HepG2 (cell line): ENCODE results near the gene RALBP1.

Experiments
- CEBPB ChIP-seq: IDR thresholded peaks from 2 replicates; pipeline ENCODE4 v1.6.1; 2011; ENCODE audit warnings: low read depth, low read length, improper control_type of control experiment, borderline replicate concordance
- E2F5 ChIP-seq: sonication (generic); formaldehyde crosslinking; conservative IDR thresholded peaks from 2 replicates; pipeline ENCODE4 v1.4.0; 2020; ENCODE audit warnings: missing genetic modification reagents
- NFRKB ChIP-seq: fragments of 450-650 bp; IDR thresholded peaks from 2 replicates; pipeline ENCODE4 v1.6.1; 2017
- NONO ChIP-seq, 2 experiments: fragments of 450-650 bp in 1 of 2; sonication (generic) in 1 of 2; formaldehyde crosslinking in 1 of 2; IDR thresholded peaks in 1 of 2; conservative IDR thresholded peaks in 1 of 2; 2 replicates each; pipeline versions ENCODE4 v1.6.1 to v1.8.0; 2017 to 2022; ENCODE audit warnings: mild to moderate bottlenecking in 1 of 2, missing genetic modification reagents in 1 of 2, moderate library complexity in 1 of 2
- POLR2A ChIP-seq, 2 experiments: IDR thresholded peaks; 2 replicates each; pipeline ENCODE4 v1.6.1; 2011; ENCODE audit warnings: low read depth in 2 of 2, low read length in 2 of 2, mild to moderate bottlenecking in 1 of 2, moderate library complexity in 1 of 2; ENCODE audit not compliant: insufficient read depth in 1 of 2
- SAFB2 ChIP-seq: sonication (generic); formaldehyde crosslinking; IDR thresholded peaks from 2 replicates; pipeline ENCODE4 v1.5.1; 2020; ENCODE audit warnings: missing genetic modification reagents, low read depth, mild to moderate bottlenecking, borderline replicate concordance
- SIN3A ChIP-seq: IDR thresholded peaks from 2 replicates; pipeline ENCODE4 v1.6.1; 2011; ENCODE audit warnings: low read depth, mild to moderate bottlenecking, control low read depth, low read length, borderline replicate concordance
- TAF15 ChIP-seq: fragments of 200-400 bp; formaldehyde crosslinking; IDR thresholded peaks from one replicate; pipeline ENCODE4 v1.6.1; 2018; ENCODE audit warnings: mild to moderate bottlenecking, low read depth, low read length; ENCODE audit not compliant: poor library complexity, severe bottlenecking
- TIGD3 ChIP-seq: sonication (generic); formaldehyde crosslinking; IDR thresholded peaks from 2 replicates; pipeline ENCODE4 v1.5.1; 2020; ENCODE audit warnings: mild to moderate bottlenecking, missing genetic modification reagents, borderline replicate concordance
- ZBTB10 ChIP-seq: sonication (generic); formaldehyde crosslinking; IDR thresholded peaks from 2 replicates; pipeline ENCODE4 v1.4.0; 2020; ENCODE audit warnings: missing genetic modification reagents, borderline replicate concordance
- ZBTB8A ChIP-seq: sonication (generic); formaldehyde crosslinking; IDR thresholded peaks from 2 replicates; pipeline ENCODE4 v1.4.0; 2020; ENCODE audit warnings: mild to moderate bottlenecking, low read depth, missing genetic modification reagents, borderline replicate concordance
- ZNF333 ChIP-seq: sonication (generic); formaldehyde crosslinking; IDR thresholded peaks from 2 replicates; pipeline ENCODE4 v1.4.0; 2020; ENCODE audit warnings: mild to moderate bottlenecking, missing genetic modification reagents, borderline replicate concordance

GRCh38 chr18:9434122-9434701 is 41.1 kb upstream of the RALBP1 start:
- no peak for TF ChIP-seq TIGD3 (CRISPR knock-in tag)
- TF ChIP-seq NONO (IDR thresholded peaks at IDR 0.05), result no peak
- no peak for TF ChIP-seq NONO (CRISPR knock-in tag; conservative IDR thresholded peaks at IDR 0.05)
- no peak for TF ChIP-seq ZBTB8A (CRISPR knock-in tag)
- TF ChIP-seq SIN3A, result no peak
- no peak for TF ChIP-seq SAFB2
- no peak for TF ChIP-seq CEBPB
- no peak for TF ChIP-seq TAF15
- TF ChIP-seq ZNF333 (CRISPR knock-in tag), result no peak
- no peak for TF ChIP-seq POLR2A (IDR thresholded peaks at IDR 0.05; ENCODE audit: insufficient read depth in 1 of 2, low read depth in 2 of 2, low read length in 2 of 2)
- no peak for TF ChIP-seq NFRKB
- TF ChIP-seq E2F5 (CRISPR knock-in tag), result no peak
- no peak for TF ChIP-seq ZBTB10 (CRISPR knock-in tag)
